Esophagus muscularis mucosa (tissue), 4 donors: Measurements from ENCODE around the gene ZNF536. TPM values are rescaled to one million over a fixed set of nuclear protein-coding genes. Genes with fewer than 3 reads are reported as not detected.

ENCODE experiments used
- DNase-seq: peaks from one replicate; pipeline ENCODE4 v3.0.0-alpha.2; 2017; ENCODE audit errors: extremely low spot score
- H3K27ac ChIP-seq, 4 donors: fragments of 200-600 bp; sonication (generic); replicated peaks in 1 of 4; 1 replicate in 3 of 4; 2 replicates in 1 of 4; pipeline ENCODE4 v1.5.1; 2016 to 2019; ENCODE audit warnings: mild to moderate bottlenecking in 1 of 4
- H3K27me3 ChIP-seq, 4 donors: fragments of 200-600 bp; sonication (generic); one replicate each; pipeline versions ENCODE4 v1.5.1 to v1.6.0; 2016 to 2019
- H3K36me3 ChIP-seq, 4 donors: fragments of 200-600 bp; sonication (generic); one replicate each; pipeline ENCODE4 v1.5.1; 2016 to 2019
- H3K4me1 ChIP-seq, 4 donors: fragments of 200-600 bp; sonication (generic); one replicate each; pipeline ENCODE4 v1.5.1; 2016 to 2019
- H3K4me3 ChIP-seq, 4 donors: fragments of 200-600 bp; sonication (generic); 1 replicate in 2 of 4; 2 replicates in 2 of 4; pipeline ENCODE4 v1.5.1; 2016 to 2019; ENCODE audit warnings: mild to moderate bottlenecking in 4 of 4, moderate library complexity in 1 of 4
- H3K9me3 ChIP-seq, 4 donors: fragments of 200-600 bp; sonication (generic); 1 replicate in 3 of 4; 2 replicates in 1 of 4; pipeline ENCODE4 v1.5.1; 2016 to 2019
- CTCF ChIP-seq, 3 experiments: fragments of 200-600 bp in 2 of 3; fragments of 450-650 bp in 1 of 3; sonication (generic) in 2 of 3; IDR thresholded peaks; one replicate each; pipeline ENCODE4 v1.5.1; 2017 to 2019; ENCODE audit warnings: antibody characterized with exemption in 3 of 3, mild to moderate bottlenecking in 2 of 3, moderate library complexity in 1 of 3
- EP300 ChIP-seq: sonication (generic); formaldehyde crosslinking; IDR thresholded peaks from one replicate; pipeline ENCODE4 v1.6.1; 2017; ENCODE audit warnings: antibody characterized with exemption
- POLR2A ChIP-seq: fragments of 450-650 bp; IDR thresholded peaks from one replicate; pipeline ENCODE4 v1.6.1; 2017; ENCODE audit warnings: antibody characterized with exemption, moderate library complexity, mild to moderate bottlenecking, low read depth
- POLR2AphosphoS5 ChIP-seq, 2 donors: sonication (generic); formaldehyde crosslinking; IDR thresholded peaks; one replicate each; pipeline ENCODE4 v1.6.1; 2017; ENCODE audit warnings: antibody characterized with exemption in 2 of 2
- WGBS: methylation state at CpG from one replicate; pipeline ENCODE4 v1.1.5; 2018; 5-methylcytosine and 5-hydroxymethylcytosine counted together
- intact Hi-C: fragments of 100-400 bp; cut with DNase I; formaldehyde crosslinking; loops from one replicate; pipeline ENCODE4 v1.15.1; 2023
- total RNA-seq, 4 donors: library from RNA; depleted of rRNA; stranded (reverse); fragments of >200 nt; gene quantifications; one replicate each; pipeline versions ENCODE4 v1.1.0 to v1.2.1, GENCODE V29; 2016

The ZNF536 gene
- total RNA-seq, 4 donors from 2014 or later: 2.5 to 7.3 (median 5.6) TPM

- TF ChIP-seq CTCF (IDR thresholded peaks at IDR 0.05) (no peak), POLR2AphosphoS5 (IDR thresholded peaks at IDR 0.05) (no peak), POLR2A (no peak)
- 86% methylated on average over 9 of the region's 9 CpGs for WGBS
- H3K27me3 ChIP-seq: no peaks in the 10 kb centered on the region
- no peak for DNase-seq
- no peak overlapping the region for H3K4me3 ChIP-seq
- H3K9me3 ChIP-seq: no peaks in the 10 kb centered on the region
- intact Hi-C loops: no loop called here
- no peaks in the 10 kb centered on the region for H3K4me1 ChIP-seq
- peak overlapping the region in 1 of 4 donors; percentile 6 for H3K27ac ChIP-seq
- H3K36me3 ChIP-seq: no peaks in the 10 kb centered on the region
These were observed 12.2 kb upstream of the ZNF536 start for GRCh38 chr19:30359936-30360335.

- no peak for DNase-seq
- Histone ChIP-seq H3K36me3 (no peaks in the 10 kb centered on the region), H3K27ac (no peak overlapping the region), H3K9me3 (no peaks in the 10 kb centered on the region), H3K27me3 (peaks cover 0 to 4% (median 0%) of the 10 kb centered on the region in 4 donors), H3K4me3 (no peak overlapping the region), H3K4me1 (no peaks in the 10 kb centered on the region)
- intact Hi-C loops: no loop called here
- TF ChIP-seq POLR2AphosphoS5 (IDR thresholded peaks at IDR 0.05) (no peak), POLR2A (no peak), CTCF (IDR thresholded peaks at IDR 0.05) (no peak), EP300 (no peak)
- 60% methylated on average over 17 of the region's 18 CpGs for WGBS
These were observed 11.6 kb upstream of the ZNF536 start for GRCh38 chr19:30360376-30361106.

GRCh38 chr19:30361107-30361447 lies 11.1 kb upstream of the ZNF536 start:
- DNase-seq: no peak
- H3K4me1 ChIP-seq: no peaks in the 10 kb centered on the region
- peaks cover 0 to 5% (median 0%) of the 10 kb centered on the region in 4 donors for H3K27me3 ChIP-seq
- H3K4me3 ChIP-seq: no peak overlapping the region
- H3K36me3 ChIP-seq: no peaks in the 10 kb centered on the region
- WGBS: 50% methylated on average over 4 of the region's 4 CpGs
- H3K9me3 ChIP-seq: no peaks in the 10 kb centered on the region
- intact Hi-C loops: no loop called here
- TF ChIP-seq POLR2A (no peak), EP300 (no peak), POLR2AphosphoS5 (IDR thresholded peaks at IDR 0.05) (no peak), CTCF (IDR thresholded peaks at IDR 0.05) (no peak)
- H3K27ac ChIP-seq: no peak overlapping the region

GRCh38 chr19:30361721-30362120 lies 10.5 kb upstream of the ZNF536 start:
- Histone ChIP-seq H3K27ac (no peak overlapping the region), H3K4me3 (no peak overlapping the region), H3K9me3 (no peaks in the 10 kb centered on the region), H3K36me3 (no peaks in the 10 kb centered on the region), H3K27me3 (peaks cover 0 to 6% (median 0%) of the 10 kb centered on the region in 4 donors), H3K4me1 (no peaks in the 10 kb centered on the region)
- intact Hi-C loops: no loop called here
- DNase-seq: no peak
- TF ChIP-seq POLR2A (no peak), EP300 (no peak), CTCF (IDR thresholded peaks at IDR 0.05) (no peak), POLR2AphosphoS5 (IDR thresholded peaks at IDR 0.05) (no peak)
- 91% methylated on average over 7 of the region's 13 CpGs for WGBS
